Left lobe of liver (tissue), 2 donors: ENCODE results near the gene COL4A2. TPM values are rescaled to one million over a fixed set of nuclear protein-coding genes. Genes with fewer than 3 reads are reported as not detected.
"Not testable (repeated sequence)": the region's sequence is repeated elsewhere in the genome, so short reads cannot be mapped to it uniquely, and the experiment has no call there.

Experiments
- ATAC-seq: fragments of 200-7000 bp; cut with Tn5 transposase; one replicate; pipeline ENCODE4 v1.9.1; 2020; ENCODE audit warnings: mild to moderate bottlenecking, moderate library complexity
- DNase-seq: peaks from one replicate; pipeline ENCODE4 v3.0.0-alpha.2; 2020; ENCODE audit warnings: low spot score
- total RNA-seq: library from RNA; stranded (reverse); gene quantifications from one replicate; pipeline ENCODE4 v1.2.1, GENCODE V29; 2021
- donor health status: DM: no; HTN: no; CAD: no; lungs with moderate emphysema.
- donor health status: DM: no; HTN: yes; CAD: no.

COL4A2 gene
- total RNA-seq, 1 donor from 2014 or later, result 12.4 TPM

GRCh38 chr13:110305544-110305943 is 1.5 kb upstream of the COL4A2 start:
- DNase-seq (no peak), ATAC-seq (no peak)

GRCh38 chr13:110305949-110306339 is 1.1 kb upstream of the COL4A2 start:
- ATAC-seq (no peak), DNase-seq (no peak)

GRCh38 chr13:110306340-110306959 is 634 bp upstream of the COL4A2 start:
- ATAC-seq (no peak), DNase-seq (peak; percentile 39)

- peak; percentile 29 for ATAC-seq
- peak; percentile 46 for DNase-seq
These were observed 927 bp downstream of the COL4A2 start for GRCh38 chr13:110307767-110308655.

GRCh38 chr13:110308656-110309359 is 1.7 kb downstream of the COL4A2 start:
- DNase-seq (peak; percentile 44), ATAC-seq (peak; percentile 43)

- ATAC-seq (no peak), DNase-seq (no peak)
These were observed 2.8 kb downstream of the COL4A2 start for GRCh38 chr13:110309661-110310524.

- DNase-seq, result no peak
- ATAC-seq, result no peak
These were observed 3.7 kb downstream of the COL4A2 start for GRCh38 chr13:110310541-110311442.

- no peak for ATAC-seq
- peak; percentile 37 for DNase-seq
These were observed 4.6 kb downstream of the COL4A2 start for GRCh38 chr13:110311443-110312338.

GRCh38 chr13:110312339-110313031 is 5.4 kb downstream of the COL4A2 start:
- ATAC-seq, result no peak

GRCh38 chr13:110313261-110313660 is 6.2 kb downstream of the COL4A2 start:
- not testable (repeated sequence) for ATAC-seq, DNase-seq

More at GRCh38 chr13:110312339-110313031, 5.4 kb downstream of the COL4A2 start:
- no peak for DNase-seq

- not testable (repeated sequence) for DNase-seq, ATAC-seq
These were observed 6.6 kb downstream of the COL4A2 start for GRCh38 chr13:110313733-110314132.

GRCh38 chr13:110314516-110315245 is 7.6 kb downstream of the COL4A2 start:
- ATAC-seq, result no peak

GRCh38 chr13:110316196-110316595 is 9.1 kb downstream of the COL4A2 start:
- no peak for DNase-seq
- ATAC-seq, result no peak

More at GRCh38 chr13:110314516-110315245, 7.6 kb downstream of the COL4A2 start:
- DNase-seq, result peak; percentile 34

- ATAC-seq (no peak), DNase-seq (no peak)
These were observed 10.0 kb downstream of the COL4A2 start for GRCh38 chr13:110317093-110317492.

GRCh38 chr13:110317496-110318195 is 10.6 kb downstream of the COL4A2 start:
- no peak for ATAC-seq

GRCh38 chr13:110318920-110319319 is 11.8 kb downstream of the COL4A2 start:
- ATAC-seq (no peak), DNase-seq (no peak)

More at GRCh38 chr13:110317496-110318195, 10.6 kb downstream of the COL4A2 start:
- no peak for DNase-seq
